Measurements from ENCODE around the gene CLASP1. TPM values are rescaled to one million over a fixed set of nuclear protein-coding genes. Genes with fewer than 3 reads are reported as not detected.
A peak's percentile ranks its signal among the peaks of the same experiment; 100 is the strongest.

The CLASP1 gene
- total and polyA plus RNA-seq, 2 experiments from 2014 or later, result 16.6 to 56.3 TPM

GRCh38 chr2:121472470-121472993, 176.7 kb downstream of the CLASP1 start (continued):
- TF ChIP-seq JUNB (IDR thresholded peaks at IDR 0.05; ENCODE audit: unreplicated experiment) (no peak), POLR2AphosphoS5 (IDR thresholded peaks at IDR 0.05; ENCODE audit: low read depth) (no peak), ZNF114 (CRISPR knock-in tag; IDR thresholded peaks at IDR 0.05) (no peak), EZH2phosphoT487 (IDR thresholded peaks at IDR 0.05; ENCODE audit: unreplicated experiment) (no peak)

- Histone ChIP-seq H4K20me1 (replicated peaks; ENCODE audit: insufficient read depth) (peaks cover 4% of the 10 kb centered on the region; the same call in 1 of the 2 replicates), H3K4me2 (0 out of 2 replicates have a peak overlapping the region, but pooled peaks have one; percentile 10), H3K79me2 (replicated peaks; ENCODE audit: insufficient read depth) (peaks cover 16% of the 10 kb centered on the region; the same call in 1 of the 2 replicates), H3K27me3 (ENCODE audit: insufficient read depth) (no peaks in the 10 kb centered on the region), H3F3A (replicated peaks; ENCODE audit: low read depth) (no peaks in the 10 kb centered on the region), H2AFZ (no peak overlapping the region), H3K4me1 (ENCODE audit: insufficient read depth) (peaks cover 18% of the 10 kb centered on the region), H3K9me2 (ENCODE audit: insufficient read depth) (no peaks in the 10 kb centered on the region), H3K4me3 (no peak overlapping the region), H3K36me3 (ENCODE audit: insufficient read depth) (no peaks in the 10 kb centered on the region), H3K27ac (ENCODE audit: low read depth) (peak overlapping the region; percentile 70)
- Mint-ChIP-seq H3K27ac (peak overlapping the region; percentile 89), H3K27me3 (ENCODE audit: insufficient read depth, low read depth, poor library complexity) (no peaks in the 10 kb centered on the region), H3K4me3 (no peak overlapping the region), H3K9me3 (no peaks in the 10 kb centered on the region), H3K4me1 (peaks cover 25% of the 10 kb centered on the region), H3K36me3 (ENCODE audit: low read depth) (peaks cover 32% of the 10 kb centered on the region)
- ATAC-seq (peak; percentile 48), DNase-seq (ENCODE audit: low spot score) (peak; percentile 36)
- TF ChIP-seq REST (IDR thresholded peaks at IDR 0.05; ENCODE audit: unreplicated experiment) (no peak), ZNF331 (CRISPR knock-in tag; IDR thresholded peaks at IDR 0.05; ENCODE audit: low read depth) (no peak), ZNF462 (CRISPR knock-in tag; IDR thresholded peaks at IDR 0.05) (no peak), EZH2 (IDR thresholded peaks at IDR 0.05; ENCODE audit: low read depth, unreplicated experiment) (no peak), NANOG (IDR thresholded peaks at IDR 0.05; ENCODE audit: borderline replicate concordance) (no peak), STAT1 (IDR thresholded peaks at IDR 0.05; ENCODE audit: unreplicated experiment) (no peak), JUNB (IDR thresholded peaks at IDR 0.05; ENCODE audit: unreplicated experiment) (no peak), ZNF114 (CRISPR knock-in tag; IDR thresholded peaks at IDR 0.05) (no peak), ETS1 (IDR thresholded peaks at IDR 0.05) (no peak), EZH2phosphoT487 (IDR thresholded peaks at IDR 0.05; ENCODE audit: unreplicated experiment) (no peak)
Observed at GRCh38 chr2:121471532-121472469, 177.5 kb downstream of the CLASP1 start.
